GM20431 (cell line): ENCODE data around the gene MMP24OS.
"Not testable (repeated sequence)": the region's sequence is repeated elsewhere in the genome, so short reads cannot be mapped to it uniquely, and the experiment has no call there.

Experiments used
- in situ Hi-C: fragments of 300-500 bp; cut with MseI, MboI; formaldehyde crosslinking; loops from one replicate; pipeline ENCODE4 v1.15.0; 2020; ENCODE audit warnings: low sequenced_read_pairs; ENCODE audit not compliant: unreplicated experiment

The MMP24OS gene

DNA sequence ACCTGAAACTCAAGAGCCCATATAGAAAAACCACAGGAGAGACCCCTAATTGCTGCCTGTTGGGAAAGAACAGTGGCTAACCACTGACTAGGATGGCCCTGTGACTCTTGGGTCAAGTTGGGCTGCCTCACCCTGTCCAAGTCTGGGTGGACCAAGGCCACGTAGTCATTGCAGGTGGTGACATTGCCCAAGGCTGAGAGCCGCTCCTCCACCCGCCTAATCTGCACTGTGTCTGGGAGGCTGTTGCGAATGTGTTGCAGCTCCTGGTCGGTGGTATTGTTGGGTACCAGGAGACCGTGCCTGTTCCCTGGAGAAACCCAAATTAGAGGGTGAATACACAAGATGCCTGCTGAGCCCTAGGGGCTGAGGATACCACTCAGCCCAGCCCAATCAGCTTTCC, 2.6 kb upstream of the MMP24OS start:
- in situ Hi-C loops = no loop called here

DNA sequence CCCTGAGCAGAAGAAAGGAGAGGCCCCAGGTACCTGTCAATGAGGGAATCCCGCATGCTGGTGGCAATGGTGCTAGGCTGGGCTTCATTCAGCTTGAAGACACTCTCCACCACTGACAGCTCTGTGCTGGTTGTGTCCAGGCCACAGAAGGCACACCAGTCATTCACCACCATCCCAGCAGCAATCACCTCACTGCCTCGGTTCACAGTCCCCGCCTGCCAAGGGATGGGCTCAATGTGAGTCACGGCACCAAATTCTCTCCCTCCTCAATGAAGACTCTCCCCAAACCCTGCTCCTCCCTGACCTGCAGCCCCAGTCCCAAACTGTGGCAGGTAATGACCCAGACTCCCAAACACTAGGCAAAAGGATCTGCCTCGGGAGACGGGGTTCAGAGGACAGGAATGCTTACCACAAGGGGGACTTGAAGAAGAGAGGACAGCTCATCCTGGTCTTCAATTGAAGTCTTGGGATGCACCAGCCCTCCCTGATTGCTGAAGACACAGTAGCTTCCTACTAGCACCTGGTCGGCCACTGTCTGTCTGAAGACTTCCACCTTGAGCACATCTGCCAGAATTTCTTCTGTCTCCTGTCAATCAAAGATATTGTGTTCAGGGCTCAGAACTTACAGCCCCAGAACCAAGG, 1.7 kb upstream of the MMP24OS start:
- in situ Hi-C loops = no loop called here

DNA sequence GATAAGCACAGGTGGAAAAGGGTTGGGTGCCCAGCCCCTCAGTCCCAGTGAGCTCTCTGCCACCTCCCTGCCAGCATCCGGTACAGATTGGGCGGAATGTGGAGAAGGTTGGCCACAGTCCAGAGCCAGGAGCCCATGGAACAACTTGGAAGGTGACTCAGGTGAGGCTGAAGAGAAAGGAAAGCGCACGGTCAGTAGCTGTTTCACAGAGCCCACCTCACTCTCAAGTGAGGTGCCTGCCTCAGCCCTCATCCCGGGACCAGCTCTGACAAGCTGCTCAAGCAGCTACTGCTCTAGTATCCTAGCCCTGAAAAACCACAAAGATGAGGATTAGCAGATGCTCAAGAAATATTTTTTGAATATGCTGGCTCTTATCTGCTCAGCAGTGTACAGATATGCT, 1.1 kb upstream of the MMP24OS start:
- in situ Hi-C loops = no loop called here

DNA sequence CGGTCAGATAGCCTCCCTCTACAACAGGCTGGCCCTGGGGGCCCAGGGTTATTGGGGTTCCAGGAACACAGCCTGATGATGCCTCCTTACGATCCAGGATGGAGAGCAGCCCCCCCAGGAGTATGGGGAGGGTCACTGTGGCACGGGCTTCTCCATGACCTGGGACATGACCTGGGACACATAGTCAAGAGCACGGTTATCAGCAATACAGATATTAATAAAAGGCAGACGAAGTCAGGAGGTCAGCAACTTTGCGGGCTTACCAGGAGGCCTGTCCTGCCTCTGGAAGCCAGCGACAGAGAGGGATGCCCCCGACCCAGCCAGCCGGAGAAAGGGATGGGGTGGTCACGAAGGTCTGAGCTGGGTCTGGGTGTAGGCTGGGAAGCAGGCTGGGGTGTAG, 795 bp downstream of the MMP24OS start:
- in situ Hi-C loops = no loop called here

DNA sequence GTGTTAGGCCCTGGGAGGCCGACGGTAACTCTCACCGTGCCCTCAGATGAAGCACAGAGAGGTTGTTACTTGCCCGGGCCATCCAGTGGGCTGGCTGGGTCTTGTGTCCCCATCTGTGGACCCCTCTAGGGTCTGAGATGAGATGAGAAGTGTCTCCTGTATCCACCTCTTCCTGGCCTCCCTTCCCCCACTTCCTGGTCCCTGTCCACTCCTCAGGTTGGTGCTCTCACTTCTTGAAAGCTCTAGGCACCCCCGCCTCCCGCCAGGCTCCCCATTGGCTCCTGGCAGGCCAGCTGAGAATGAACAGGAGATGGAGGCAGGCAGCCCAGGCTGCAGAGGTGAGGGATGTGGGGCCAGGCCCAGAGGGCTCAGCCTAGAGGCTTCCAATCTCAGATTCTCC, 1.5 kb downstream of the MMP24OS start:
- in situ Hi-C loops = no loop called here

DNA sequence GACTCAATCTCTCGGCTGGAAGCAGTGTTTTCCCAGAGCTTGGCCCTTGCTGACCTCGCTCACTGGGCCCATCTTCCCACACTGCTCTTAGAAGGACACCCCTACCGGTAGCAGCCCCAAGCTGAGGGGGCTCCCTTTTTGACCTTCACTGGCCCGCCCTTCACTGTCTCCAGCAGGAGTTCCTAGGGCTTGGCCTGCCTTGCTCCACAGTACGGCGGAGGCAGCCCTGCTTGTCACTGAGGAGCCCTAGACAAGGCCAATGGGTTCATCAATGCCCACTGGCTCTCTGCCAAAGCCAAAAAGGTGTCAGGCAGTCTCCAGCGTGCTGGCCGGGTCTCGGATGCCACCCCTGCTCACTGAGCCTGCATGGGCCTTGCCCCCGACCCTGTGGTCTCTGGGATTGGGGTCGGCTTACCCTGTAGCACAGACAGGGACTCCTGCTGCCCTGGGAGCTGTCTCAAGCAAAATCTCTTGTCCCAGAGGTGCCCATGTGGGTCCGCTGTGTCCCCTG, 2.1 kb downstream of the MMP24OS start:
- in situ Hi-C loops = no loop called here

DNA sequence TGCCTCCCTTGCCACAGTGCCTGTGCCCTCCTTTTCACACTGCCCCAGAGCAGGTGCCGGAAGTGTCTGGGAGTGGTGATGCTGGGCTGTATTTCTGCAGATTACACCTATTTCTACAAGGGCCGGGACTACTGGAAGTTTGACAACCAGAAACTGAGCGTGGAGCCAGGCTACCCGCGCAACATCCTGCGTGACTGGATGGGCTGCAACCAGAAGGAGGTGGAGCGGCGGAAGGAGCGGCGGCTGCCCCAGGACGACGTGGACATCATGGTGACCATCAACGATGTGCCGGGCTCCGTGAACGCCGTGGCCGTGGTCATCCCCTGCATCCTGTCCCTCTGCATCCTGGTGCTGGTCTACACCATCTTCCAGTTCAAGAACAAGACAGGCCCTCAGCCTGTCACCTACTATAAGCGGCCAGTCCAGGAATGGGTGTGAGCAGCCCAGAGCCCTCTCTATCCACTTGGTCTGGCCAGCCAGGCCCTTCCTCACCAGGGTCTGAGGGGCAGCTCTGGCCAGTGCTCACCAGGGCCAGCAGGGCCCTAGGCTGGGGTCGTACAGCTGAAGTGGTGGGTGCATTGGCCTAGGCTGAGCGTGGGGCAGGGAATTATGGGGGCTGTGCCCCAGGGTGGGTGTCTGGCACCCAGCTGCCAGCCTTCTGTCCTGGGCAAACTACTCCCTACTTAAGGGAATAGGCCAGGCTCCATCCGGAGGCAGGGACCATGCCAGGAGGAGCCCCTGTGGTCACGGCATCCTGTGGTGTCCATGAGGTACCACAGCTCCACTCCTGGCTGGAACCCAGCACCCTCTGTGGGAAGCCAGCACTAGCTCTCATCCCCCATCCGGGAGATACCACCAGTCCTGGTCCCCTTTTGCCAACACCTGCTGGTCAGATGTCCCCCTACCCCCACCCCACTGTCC, 3.5 kb downstream of the MMP24OS start:
- in situ Hi-C loops = no loop called here

DNA sequence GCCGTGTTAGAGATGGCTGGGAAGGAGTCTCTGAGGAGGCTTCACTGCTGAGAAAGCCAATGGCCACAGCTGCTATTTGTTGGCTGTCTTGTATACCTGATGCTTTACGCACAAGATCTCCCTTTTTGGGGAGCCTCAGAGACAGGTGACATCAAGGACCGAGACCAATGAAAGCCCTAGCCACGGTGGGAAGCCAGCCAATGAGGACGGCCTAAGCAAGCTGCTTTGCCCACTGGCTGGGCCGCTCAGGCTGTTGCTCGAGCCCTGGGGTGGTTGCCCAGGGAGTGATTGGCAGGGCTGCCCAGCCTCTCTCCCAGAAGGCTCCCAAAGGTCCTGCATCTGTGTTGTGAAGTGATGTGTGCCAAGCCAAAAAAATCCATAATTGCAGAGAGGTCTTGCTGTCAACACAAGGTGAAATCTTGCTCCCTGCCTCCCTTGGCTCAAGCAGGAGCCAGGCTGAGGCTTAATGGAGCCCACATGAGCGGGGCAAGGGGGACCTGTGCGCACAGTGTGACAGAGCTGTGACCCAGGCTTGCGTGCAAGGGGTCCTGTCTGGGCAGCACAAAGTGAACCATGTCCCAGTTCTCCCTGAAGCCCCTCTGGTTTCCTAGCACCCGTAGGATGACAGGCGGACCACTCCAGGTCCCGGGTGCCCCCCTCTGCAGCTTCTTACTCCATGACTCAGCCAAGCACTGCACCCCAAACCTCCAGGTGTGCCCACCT, 4.3 kb downstream of the MMP24OS start:
- in situ Hi-C loops = no loop called here

DNA sequence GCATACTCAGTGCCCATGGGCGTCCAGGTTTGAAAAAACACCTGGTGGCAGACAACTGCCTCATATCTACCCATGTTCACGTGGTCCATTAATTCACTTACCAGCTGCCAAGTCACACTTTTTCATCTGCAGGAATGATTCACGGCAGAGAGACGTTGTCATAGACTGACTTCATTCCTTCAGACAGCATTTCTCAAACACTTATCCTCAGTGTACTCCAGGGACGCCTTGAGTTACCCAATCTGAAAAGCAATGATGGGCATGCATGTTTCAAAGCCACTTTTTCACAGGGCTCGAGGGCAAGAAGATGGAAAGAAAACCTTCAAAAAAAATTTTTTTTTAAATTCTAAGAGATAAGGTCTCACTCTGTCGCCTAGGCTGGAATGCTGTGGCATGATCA, 6.0 kb downstream of the MMP24OS start:
- in situ Hi-C loops = no loop called here

DNA sequence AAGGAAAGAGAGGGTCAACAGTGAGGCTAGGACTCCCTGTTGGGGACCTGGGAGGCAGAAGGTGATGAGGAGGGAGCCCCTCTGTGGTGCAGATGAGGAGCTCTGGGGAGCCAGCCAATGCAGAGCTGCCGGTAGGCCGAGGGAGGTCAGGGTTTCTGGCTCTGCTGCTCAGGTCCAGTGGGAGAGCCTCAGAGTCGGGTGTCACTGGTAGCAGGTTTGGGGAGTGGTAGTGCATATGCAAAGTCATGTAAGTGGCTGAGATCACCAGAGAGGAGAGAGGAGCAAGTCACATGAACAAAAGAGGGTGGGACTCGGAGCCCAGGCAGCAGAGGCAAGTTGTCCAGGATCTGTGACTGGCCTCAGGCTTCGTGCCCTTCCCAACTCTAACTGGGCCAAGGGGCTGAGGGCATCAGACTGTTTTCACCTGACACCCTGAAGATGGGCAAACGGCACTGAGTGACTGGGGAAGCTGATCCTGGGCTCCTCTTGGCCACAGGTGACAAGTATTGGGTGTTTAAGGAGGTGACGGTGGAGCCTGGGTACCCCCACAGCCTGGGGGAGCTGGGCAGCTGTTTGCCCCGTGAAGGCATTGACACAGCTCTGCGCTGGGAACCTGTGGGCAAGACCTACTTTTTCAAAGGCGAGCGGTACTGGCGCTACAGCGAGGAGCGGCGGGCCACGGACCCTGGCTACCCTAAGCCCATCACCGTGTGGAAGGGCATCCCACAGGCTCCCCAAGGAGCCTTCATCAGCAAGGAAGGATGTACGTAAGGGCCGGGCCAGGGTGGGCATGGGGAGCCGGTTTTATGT, 6.6 kb downstream of the MMP24OS start:
- in situ Hi-C loops = no loop called here

DNA sequence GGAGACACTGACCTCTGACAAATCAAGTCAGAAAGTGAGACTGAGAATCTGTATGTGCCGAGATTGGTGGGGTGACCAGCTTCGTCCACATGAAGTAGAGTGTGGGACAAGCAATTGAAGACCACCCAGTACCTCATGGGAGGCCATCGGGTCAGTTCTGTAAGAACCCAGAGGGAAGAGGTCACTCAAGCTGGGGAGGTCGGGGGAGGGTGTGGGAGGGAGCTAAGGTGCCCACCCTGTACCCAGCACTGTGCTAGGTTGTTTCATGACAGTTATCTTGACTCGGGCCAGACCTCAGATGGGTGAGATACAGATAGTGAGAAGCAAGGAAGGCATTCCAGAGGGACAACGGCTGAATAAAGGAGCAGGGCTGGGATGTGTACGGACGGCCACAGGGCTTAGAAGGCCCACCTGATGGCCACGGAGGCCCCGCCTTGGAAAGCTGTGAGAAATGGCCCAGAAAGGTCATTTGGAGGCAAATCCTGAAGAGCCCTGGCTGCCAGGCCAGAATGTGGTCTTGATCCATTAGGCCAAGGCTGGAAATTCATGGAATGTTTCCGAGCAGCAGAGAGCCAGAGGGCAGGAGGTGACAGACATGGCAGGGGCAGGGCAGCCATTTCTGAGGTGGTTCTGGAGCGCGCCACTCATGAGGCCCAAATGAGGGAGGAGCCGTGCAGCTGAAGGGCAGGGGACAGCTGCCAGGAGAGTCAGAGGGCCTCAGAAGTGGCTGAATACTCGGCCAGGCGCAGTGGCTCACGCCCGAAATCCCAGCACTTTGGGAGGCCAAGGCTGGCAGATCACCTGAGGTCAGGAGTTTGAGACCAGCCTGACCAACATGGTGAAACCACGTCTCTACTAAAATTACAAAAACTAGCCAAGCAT, 7.7 kb downstream of the MMP24OS start:
- in situ Hi-C loops = no loop called here

DNA sequence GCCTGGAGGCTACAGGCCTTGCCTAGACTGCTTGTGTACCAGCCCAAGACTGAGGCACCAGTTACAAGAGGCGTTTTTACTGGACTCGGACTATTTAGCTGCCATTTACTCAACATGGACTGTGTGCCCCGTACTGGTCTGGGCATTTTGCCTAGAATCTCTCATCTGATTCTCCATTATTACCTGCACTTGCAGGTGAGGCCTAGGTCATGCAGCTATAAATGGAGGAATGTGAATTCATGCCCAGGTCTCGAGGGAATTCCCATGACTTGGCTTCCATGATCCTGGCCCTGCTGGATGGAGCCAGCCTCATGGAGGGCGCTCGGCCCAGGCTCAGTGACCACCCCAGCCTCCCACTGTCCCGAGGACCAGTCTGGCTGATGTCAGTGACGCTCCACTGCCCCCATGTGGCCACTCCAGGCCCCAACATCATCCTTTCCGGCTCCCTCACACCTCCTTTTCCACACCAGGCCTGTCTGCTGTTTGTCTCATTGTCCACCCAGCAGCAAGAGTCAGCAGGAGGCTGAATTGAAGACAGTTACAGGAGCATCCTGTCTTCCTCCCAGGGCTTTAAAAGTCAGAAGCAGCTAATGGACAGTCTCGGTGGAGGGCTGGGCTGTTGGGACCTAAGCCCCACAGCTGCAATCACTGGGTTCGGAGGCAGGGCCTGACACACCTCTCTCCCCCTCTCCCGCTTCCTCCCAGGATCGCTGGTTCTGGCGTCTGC, 8.7 kb downstream of the MMP24OS start:
- in situ Hi-C loops = no loop called here

DNA sequence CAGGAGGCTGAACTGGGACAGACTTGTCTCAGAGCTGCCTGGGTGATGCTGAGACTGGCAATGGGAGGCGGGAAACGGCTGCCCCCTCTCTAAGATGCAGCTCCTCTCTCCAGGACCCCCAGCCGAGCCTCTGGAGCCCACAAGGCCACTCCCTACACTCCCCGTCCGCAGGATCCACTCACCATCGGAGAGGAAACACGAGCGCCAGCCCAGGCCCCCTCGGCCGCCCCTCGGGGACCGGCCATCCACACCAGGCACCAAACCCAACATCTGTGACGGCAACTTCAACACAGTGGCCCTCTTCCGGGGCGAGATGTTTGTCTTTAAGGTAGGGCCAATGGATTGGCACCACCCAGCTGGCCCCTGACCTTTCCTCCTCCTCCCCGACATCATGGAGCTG, 10.8 kb downstream of the MMP24OS start:
- in situ Hi-C loops = no loop called here

DNA sequence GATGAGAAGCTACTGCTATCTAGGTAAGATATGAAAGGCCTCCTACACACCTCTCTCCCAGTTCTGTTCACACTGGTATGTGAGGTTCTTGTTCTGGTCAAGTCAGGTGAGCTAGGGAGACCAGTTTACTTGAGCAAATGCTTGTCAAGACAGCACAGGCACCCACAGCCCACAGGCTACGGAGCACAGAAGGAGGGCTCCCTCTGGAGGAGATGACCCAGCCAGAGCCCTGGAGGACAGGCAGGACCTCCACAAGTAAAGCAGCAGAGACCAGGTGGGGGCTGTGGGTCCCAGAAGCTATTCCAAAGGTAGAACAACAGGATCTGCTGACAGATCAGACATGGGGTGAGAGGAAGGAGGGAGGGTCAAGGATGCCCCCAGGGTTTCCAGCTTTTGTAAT, 13.2 kb downstream of the MMP24OS start:
- in situ Hi-C loops = no loop called here

DNA sequence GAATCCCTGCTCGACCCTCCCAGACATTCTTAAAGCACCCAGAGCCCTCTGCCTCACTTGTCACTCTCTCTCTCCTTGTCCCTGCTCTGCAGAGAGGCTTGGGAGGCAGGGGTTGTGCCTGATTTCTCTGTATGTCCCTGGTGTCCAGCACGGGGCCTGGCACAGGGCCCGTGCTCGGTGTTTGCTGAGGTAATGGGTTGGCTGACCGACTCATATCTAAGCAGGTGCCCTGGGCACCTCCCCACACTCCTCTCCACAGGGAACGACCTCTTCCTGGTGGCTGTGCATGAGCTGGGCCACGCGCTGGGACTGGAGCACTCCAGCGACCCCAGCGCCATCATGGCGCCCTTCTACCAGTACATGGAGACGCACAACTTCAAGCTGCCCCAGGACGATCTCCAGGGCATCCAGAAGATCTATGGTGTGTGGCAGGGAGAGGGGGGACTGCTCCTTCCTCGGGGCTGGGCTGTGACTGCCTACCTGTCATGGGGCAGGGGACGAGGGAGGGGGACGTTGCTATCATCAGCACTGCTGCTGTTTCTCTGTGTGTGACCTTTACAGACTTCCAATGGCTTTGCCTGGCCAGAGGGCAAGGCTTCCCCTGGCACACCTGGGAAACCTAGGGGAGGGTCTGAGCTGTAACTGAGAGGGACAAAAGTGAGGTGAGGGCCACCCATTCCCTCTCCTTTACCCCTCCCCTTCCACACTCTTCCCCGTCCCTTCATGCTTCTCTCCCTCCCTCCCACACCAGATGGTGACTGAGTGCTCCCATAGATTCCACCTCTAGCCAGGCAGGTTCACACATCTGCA, 14.2 kb downstream of the MMP24OS start:
- in situ Hi-C loops = no loop called here

DNA sequence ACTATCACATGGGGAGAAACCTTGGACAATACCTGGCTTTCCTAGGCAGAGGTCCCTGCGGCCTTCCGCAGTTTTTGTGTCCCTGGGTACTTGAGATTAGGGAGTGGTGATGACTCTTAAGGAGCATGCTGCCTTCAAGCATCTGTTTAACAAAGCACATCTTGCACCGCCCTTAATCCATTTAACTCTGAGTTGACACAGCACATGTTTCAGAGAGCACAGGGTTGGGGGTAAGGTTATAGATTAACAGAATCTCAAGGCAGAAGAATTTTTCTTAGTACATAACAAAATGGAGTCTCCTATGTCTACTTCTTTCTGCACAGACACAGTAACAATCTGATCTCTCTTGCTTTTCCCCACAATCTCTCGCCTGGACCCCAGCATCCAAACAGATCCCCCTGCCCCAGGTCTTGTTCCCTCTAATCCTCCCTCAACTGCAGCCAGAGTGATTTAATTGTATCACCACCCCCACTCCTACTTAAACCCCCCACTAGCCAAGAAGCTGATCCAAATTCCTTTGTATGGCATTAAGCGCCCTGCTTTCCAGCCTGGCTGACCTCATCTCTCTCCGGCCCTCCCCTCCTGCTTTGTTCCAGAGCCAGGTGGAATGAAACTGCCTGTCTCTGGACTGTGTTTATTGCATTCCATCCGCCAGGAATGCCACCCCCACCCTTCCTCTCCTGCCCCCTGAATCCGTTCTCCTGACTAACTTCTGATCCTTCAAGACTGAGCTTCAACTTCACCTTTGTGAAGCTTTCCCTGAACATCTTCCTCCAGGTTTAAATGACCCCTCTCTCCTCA, 15.0 kb downstream of the MMP24OS start:
- in situ Hi-C loops = not testable (repeated sequence)

DNA sequence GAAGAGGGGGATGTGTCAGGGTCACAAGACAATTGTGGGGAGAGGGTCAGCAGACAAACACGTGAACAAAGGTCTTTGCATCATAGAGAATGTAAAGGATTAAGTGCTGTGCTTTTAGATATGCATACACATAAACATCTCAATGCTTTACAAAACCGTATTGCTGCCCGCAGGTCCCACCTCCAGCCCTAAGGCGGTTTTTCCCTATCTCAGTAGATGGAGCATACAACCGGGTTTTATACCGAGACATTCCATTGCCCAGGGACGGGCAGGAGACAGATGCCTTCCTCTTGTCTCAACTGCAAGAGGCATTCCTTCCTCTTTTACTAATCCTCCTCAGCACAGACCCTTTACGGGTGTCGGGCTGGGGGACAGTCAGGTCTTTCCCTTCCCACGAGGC, 15.6 kb downstream of the MMP24OS start:
- in situ Hi-C loops = not testable (repeated sequence)
